Activated CD4-positive, alpha-beta memory T cell treated with anti-CD3 and anti-CD28 coated beads, Interleukin-2, amount 10 ng/mL, durations not matched to agents 7 days and 5 days (primary cell): ENCODE measurements around the gene RELL1. TPM values are rescaled to one million over a fixed set of nuclear protein-coding genes. Genes with fewer than 3 reads are reported as not detected.

Experiments used
- CTCF ChIA-PET: fragments of 350-600 bp; sonication (Branson Sonifier 250); formaldehyde crosslinking; loops from one replicate; lab custom pipeline; 2021; ENCODE audit warnings: antibody characterized with exemption, inconsistent platforms; lab: Charles Lee
- POLR2A ChIA-PET: fragments of 350-600 bp; sonication (Branson Sonifier 250); formaldehyde crosslinking; loops from one replicate; lab custom pipeline; 2021; ENCODE audit warnings: antibody characterized with exemption; lab: Charles Lee
- DNase-seq: peaks from one replicate; pipeline ENCODE4 v3.0.0-alpha.2; 2020
- H3K27ac Mint-ChIP-seq: one replicate; pipeline ENCODE4 v1.8.0; 2021; ENCODE audit warnings: mild to moderate bottlenecking, mixed read lengths
- H3K27me3 Mint-ChIP-seq: one replicate; pipeline ENCODE4 v1.8.0; 2021; ENCODE audit warnings: mixed read lengths
- H3K36me3 Mint-ChIP-seq: one replicate; pipeline ENCODE4 v1.8.0; 2021; ENCODE audit warnings: low read depth, mixed read lengths
- H3K4me1 Mint-ChIP-seq: one replicate; pipeline ENCODE4 v1.8.0; 2021; ENCODE audit warnings: mixed read lengths
- H3K4me3 Mint-ChIP-seq: one replicate; pipeline ENCODE4 v1.8.0; 2021; ENCODE audit warnings: mild to moderate bottlenecking, mixed read lengths
- H3K9me3 Mint-ChIP-seq: one replicate; pipeline ENCODE4 v1.8.0; 2021; ENCODE audit warnings: mixed read lengths
- total RNA-seq, 2 experiments: library from RNA; stranded (reverse); gene quantifications; one replicate each; pipeline ENCODE4 v1.2.3, GENCODE V29; 2021

RELL1 gene
- total RNA-seq, 2 experiments from 2014 or later, result 40.9 to 44.9 TPM

GRCh38 chr4:37597034-37597433, 89.1 kb downstream of the RELL1 start:
- ChIA-PET CTCF (no interaction called here), POLR2A (interaction anchor here (0.8 kb wide), 1 partner anchor 380 kb away, joined by 3 read pairs; no protein-coding TSS in a partner anchor)
- no peak overlapping the region for H3K27ac Mint-ChIP-seq
- peaks cover 32% of the 10 kb centered on the region for H3K4me1 Mint-ChIP-seq
- H3K36me3 Mint-ChIP-seq, result no peaks in the 10 kb centered on the region
- no peaks in the 10 kb centered on the region for H3K9me3 Mint-ChIP-seq
- H3K4me3 Mint-ChIP-seq, result no peak overlapping the region
- no peaks in the 10 kb centered on the region for H3K27me3 Mint-ChIP-seq
- no peak for DNase-seq

- H3K36me3 Mint-ChIP-seq, result no peaks in the 10 kb centered on the region
- no peak overlapping the region for H3K4me3 Mint-ChIP-seq
- H3K9me3 Mint-ChIP-seq, result no peaks in the 10 kb centered on the region
- DNase-seq, result no peak
- peaks cover 23% of the 10 kb centered on the region for H3K4me1 Mint-ChIP-seq
- CTCF ChIA-PET, result no interaction called here
- POLR2A ChIA-PET, result interaction anchor here (0.8 kb wide), 1 partner anchor 381 kb away, joined by 3 read pairs; no protein-coding TSS in a partner anchor
- no peak overlapping the region for H3K27ac Mint-ChIP-seq
- no peaks in the 10 kb centered on the region for H3K27me3 Mint-ChIP-seq
Measured at GRCh38 chr4:37595875-37596680, 90.1 kb downstream of the RELL1 start.

GRCh38 chr4:37594099-37594498, 92.1 kb downstream of the RELL1 start:
- ChIA-PET POLR2A (no interaction called here), CTCF (interaction anchor here (1.7 to 2.1 kb wide), 2 partner anchors 9 to 10 kb away, joined by 4 to 8 read pairs; no protein-coding TSS in a partner anchor)
- peaks cover 2% of the 10 kb centered on the region for H3K36me3 Mint-ChIP-seq

GRCh38 chr4:37591349-37591748, 94.8 kb downstream of the RELL1 start:
- CTCF ChIA-PET, result interaction anchor here (1.3 kb wide), 1 partner anchor 12 kb away, joined by 5 read pairs; no protein-coding TSS in a partner anchor
- no peak overlapping the region for H3K4me3 Mint-ChIP-seq
- POLR2A ChIA-PET, result no interaction called here

More at GRCh38 chr4:37594099-37594498, 92.1 kb downstream of the RELL1 start:
- Mint-ChIP-seq H3K27ac (no peak overlapping the region), H3K4me3 (no peak overlapping the region), H3K27me3 (no peaks in the 10 kb centered on the region), H3K9me3 (no peaks in the 10 kb centered on the region), H3K4me1 (peaks cover 11% of the 10 kb centered on the region)
- no peak for DNase-seq

GRCh38 chr4:37590016-37590415, 96.2 kb downstream of the RELL1 start:
- ChIA-PET CTCF (no interaction called here), POLR2A (no interaction called here)
- no peak overlapping the region for H3K27ac Mint-ChIP-seq
- H3K36me3 Mint-ChIP-seq, result peaks cover 2% of the 10 kb centered on the region
- peaks cover 2% of the 10 kb centered on the region for H3K27me3 Mint-ChIP-seq
- H3K4me3 Mint-ChIP-seq, result no peak overlapping the region
- H3K9me3 Mint-ChIP-seq, result no peaks in the 10 kb centered on the region
- no peaks in the 10 kb centered on the region for H3K4me1 Mint-ChIP-seq
- DNase-seq, result no peak

More at GRCh38 chr4:37591349-37591748, 94.8 kb downstream of the RELL1 start:
- no peak for DNase-seq
- no peaks in the 10 kb centered on the region for H3K27me3 Mint-ChIP-seq
- H3K27ac Mint-ChIP-seq, result no peak overlapping the region
- H3K9me3 Mint-ChIP-seq, result no peaks in the 10 kb centered on the region
- peaks cover 2% of the 10 kb centered on the region for H3K36me3 Mint-ChIP-seq
- no peaks in the 10 kb centered on the region for H3K4me1 Mint-ChIP-seq

GRCh38 chr4:37588150-37588549, 98.0 kb downstream of the RELL1 start:
- ChIA-PET CTCF (no interaction called here), POLR2A (no interaction called here)
- Mint-ChIP-seq H3K9me3 (no peaks in the 10 kb centered on the region), H3K4me1 (peaks cover 9% of the 10 kb centered on the region), H3K27ac (no peak overlapping the region), H3K36me3 (peaks cover 9% of the 10 kb centered on the region), H3K4me3 (no peak overlapping the region), H3K27me3 (peaks cover 12% of the 10 kb centered on the region)
- DNase-seq, result no peak

- DNase-seq, result no peak
- Mint-ChIP-seq H3K4me3 (no peak overlapping the region), H3K27me3 (peaks cover 12% of the 10 kb centered on the region), H3K36me3 (peaks cover 9% of the 10 kb centered on the region), H3K27ac (no peak overlapping the region), H3K9me3 (no peaks in the 10 kb centered on the region), H3K4me1 (peaks cover 9% of the 10 kb centered on the region)
- ChIA-PET POLR2A (no interaction called here), CTCF (no interaction called here)
Measured at GRCh38 chr4:37586194-37586593, 100.0 kb downstream of the RELL1 start.

- Mint-ChIP-seq H3K4me3 (no peak overlapping the region), H3K27ac (no peak overlapping the region), H3K9me3 (peaks cover 8% of the 10 kb centered on the region), H3K4me1 (peaks cover 9% of the 10 kb centered on the region), H3K27me3 (peaks cover 19% of the 10 kb centered on the region), H3K36me3 (peaks cover 7% of the 10 kb centered on the region)
- no peak for DNase-seq
- ChIA-PET CTCF (no interaction called here), POLR2A (no interaction called here)
Measured at GRCh38 chr4:37584493-37585060, 101.6 kb downstream of the RELL1 start.

GRCh38 chr4:37584071-37584470, 102.1 kb downstream of the RELL1 start:
- H3K4me1 Mint-ChIP-seq, result peaks cover 9% of the 10 kb centered on the region

GRCh38 chr4:37573566-37573965, 112.6 kb downstream of the RELL1 start:
- ChIA-PET CTCF (no interaction called here), POLR2A (no interaction called here)
- no peak overlapping the region for H3K4me3 Mint-ChIP-seq
- H3K4me1 Mint-ChIP-seq, result no peaks in the 10 kb centered on the region
- peaks cover 4% of the 10 kb centered on the region for H3K9me3 Mint-ChIP-seq
- DNase-seq, result no peak
- no peaks in the 10 kb centered on the region for H3K36me3 Mint-ChIP-seq
- peaks cover 29% of the 10 kb centered on the region for H3K27me3 Mint-ChIP-seq
- H3K27ac Mint-ChIP-seq, result no peak overlapping the region

More at GRCh38 chr4:37584071-37584470, 102.1 kb downstream of the RELL1 start:
- DNase-seq, result no peak
- H3K27ac Mint-ChIP-seq, result no peak overlapping the region
- ChIA-PET CTCF (no interaction called here), POLR2A (no interaction called here)
- no peak overlapping the region for H3K4me3 Mint-ChIP-seq
- peaks cover 20% of the 10 kb centered on the region for H3K27me3 Mint-ChIP-seq
- peaks cover 7% of the 10 kb centered on the region for H3K36me3 Mint-ChIP-seq
- H3K9me3 Mint-ChIP-seq, result peaks cover 13% of the 10 kb centered on the region

- no peak overlapping the region for H3K4me3 Mint-ChIP-seq
- H3K27me3 Mint-ChIP-seq, result no peaks in the 10 kb centered on the region
- no peaks in the 10 kb centered on the region for H3K9me3 Mint-ChIP-seq
- DNase-seq, result no peak
- no peak overlapping the region for H3K27ac Mint-ChIP-seq
- no peaks in the 10 kb centered on the region for H3K36me3 Mint-ChIP-seq
- ChIA-PET CTCF (no interaction called here), POLR2A (no interaction called here)
- H3K4me1 Mint-ChIP-seq, result no peaks in the 10 kb centered on the region
Measured at GRCh38 chr4:37568489-37568888, 117.7 kb downstream of the RELL1 start.

- POLR2A ChIA-PET, result no interaction called here
- no peaks in the 10 kb centered on the region for H3K36me3 Mint-ChIP-seq
- CTCF ChIA-PET, result interaction anchor here (1.4 to 1.8 kb wide), 3 partner anchors 31 to 116 kb away, joined by 4 to 7 read pairs (median 5); a partner anchor contains a TSS
Measured at GRCh38 chr4:37567836-37568235, 118.3 kb downstream of the RELL1 start.

GRCh38 chr4:37562592-37562991, 123.6 kb downstream of the RELL1 start:
- Mint-ChIP-seq H3K27ac (no peak overlapping the region), H3K4me3 (no peak overlapping the region), H3K4me1 (no peaks in the 10 kb centered on the region), H3K36me3 (no peaks in the 10 kb centered on the region), H3K27me3 (no peaks in the 10 kb centered on the region), H3K9me3 (no peaks in the 10 kb centered on the region)
- no peak for DNase-seq
- ChIA-PET CTCF (no interaction called here), POLR2A (no interaction called here)

More at GRCh38 chr4:37567836-37568235, 118.3 kb downstream of the RELL1 start:
- no peaks in the 10 kb centered on the region for H3K4me1 Mint-ChIP-seq
- no peaks in the 10 kb centered on the region for H3K9me3 Mint-ChIP-seq
- no peaks in the 10 kb centered on the region for H3K27me3 Mint-ChIP-seq
- H3K4me3 Mint-ChIP-seq, result no peak overlapping the region
- no peak overlapping the region for H3K27ac Mint-ChIP-seq
- DNase-seq, result no peak
